ENCODE measurements around the gene TSPY10. TPM values are rescaled to one million over a fixed set of nuclear protein-coding genes. Genes with fewer than 3 reads are reported as not detected.
"Not testable (repeated sequence)": the region's sequence is repeated elsewhere in the genome, so short reads cannot be mapped to it uniquely, and the experiment has no call there.

Gene TSPY10, protein sequence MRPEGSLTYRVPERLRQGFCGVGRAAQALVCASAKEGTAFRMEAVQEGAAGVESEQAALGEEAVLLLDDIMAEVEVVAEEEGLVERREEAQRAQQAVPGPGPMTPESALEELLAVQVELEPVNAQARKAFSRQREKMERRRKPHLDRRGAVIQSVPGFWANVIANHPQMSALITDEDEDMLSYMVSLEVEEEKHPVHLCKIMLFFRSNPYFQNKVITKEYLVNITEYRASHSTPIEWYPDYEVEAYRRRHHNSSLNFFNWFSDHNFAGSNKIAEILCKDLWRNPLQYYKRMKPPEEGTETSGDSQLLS
- not detected for total RNA-seq

GRCh38 chrY:9527580-9527979 lies at the start of gene TSPY10:
Gene TSPY10, plus strand, starts transcription at chrY:9527880. Its CDS starts 46 bp downstream, at chrY:9527926.
- CTCF ChIA-PET; POLR2A ChIA-PET; H3K36me3 Mint-ChIP-seq (ENCODE audit: low read depth); H3K9me3 Mint-ChIP-seq (ENCODE audit: insufficient read depth); H3K4me3 Mint-ChIP-seq; DNase-seq; H3K4me1 Mint-ChIP-seq (ENCODE audit: low read depth); H3K27me3 Mint-ChIP-seq (ENCODE audit: low read depth); H3K27ac Mint-ChIP-seq; ATAC-seq: not testable (repeated sequence)

DNA sequence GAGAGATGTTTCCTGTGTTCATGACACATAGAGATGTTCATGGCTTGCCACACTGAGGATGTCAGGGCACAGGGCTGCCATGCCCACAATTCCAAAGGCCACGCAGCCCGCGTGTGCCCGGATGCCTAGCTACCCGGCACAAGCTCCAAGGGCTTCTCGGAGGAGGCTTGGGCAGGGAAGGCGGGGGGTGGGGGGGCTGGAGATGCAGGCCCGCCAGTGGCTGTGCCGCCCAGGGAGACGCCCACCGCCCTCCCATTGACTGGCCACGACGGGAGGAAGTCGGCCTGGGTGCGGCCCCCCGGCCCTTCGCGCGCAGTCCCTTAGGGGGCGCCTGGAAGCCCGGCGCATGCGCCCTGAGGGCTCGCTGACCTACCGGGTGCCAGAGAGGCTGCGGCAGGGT lies 40.7 kb upstream of the TSPY10 start, which contains the start of gene TSPY9:
TSS of gene TSPY9 (plus strand) at position 301 of the 400 bp plus-strand sequence. CDS start at position 347, 46 bp downstream.
- DNase-seq; ATAC-seq; CTCF ChIA-PET; H3K4me1 Mint-ChIP-seq (ENCODE audit: low read depth); H3K4me3 Mint-ChIP-seq; H3K27ac Mint-ChIP-seq; H3K27me3 Mint-ChIP-seq (ENCODE audit: low read depth); H3K36me3 Mint-ChIP-seq (ENCODE audit: low read depth); H3K9me3 Mint-ChIP-seq (ENCODE audit: insufficient read depth); POLR2A ChIA-PET: not testable (repeated sequence)

- DNase-seq; H3K27ac Mint-ChIP-seq; H3K27me3 Mint-ChIP-seq (ENCODE audit: low read depth); H3K4me1 Mint-ChIP-seq (ENCODE audit: low read depth); POLR2A ChIA-PET; CTCF ChIA-PET; H3K9me3 Mint-ChIP-seq (ENCODE audit: insufficient read depth); ATAC-seq; H3K4me3 Mint-ChIP-seq; H3K36me3 Mint-ChIP-seq (ENCODE audit: low read depth): not testable (repeated sequence)
Measured at GRCh38 chrY:9504396-9504795, 23.3 kb upstream of the TSPY10 start.

DNA sequence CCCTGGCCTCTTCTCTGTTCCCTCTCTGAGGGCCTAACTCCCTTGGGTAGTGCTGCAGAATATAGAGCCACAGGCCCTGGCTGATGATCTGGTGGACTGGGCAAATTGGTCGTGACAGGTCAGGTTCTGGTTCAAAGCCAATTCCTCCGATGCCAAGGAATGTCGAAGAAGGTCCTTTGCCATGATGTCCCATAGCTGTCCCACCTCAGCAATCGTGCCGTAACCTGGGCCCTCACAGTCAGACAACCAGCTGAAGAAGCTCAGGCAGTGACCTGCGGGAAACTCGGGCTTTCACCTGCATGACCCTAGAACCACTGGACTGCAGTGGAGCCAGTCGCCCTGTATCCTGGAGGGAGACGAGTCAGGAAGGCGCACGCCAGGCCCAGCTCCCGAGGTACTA lies 11.4 kb upstream of the TSPY10 start:
- H3K4me1 Mint-ChIP-seq (ENCODE audit: low read depth); DNase-seq; CTCF ChIA-PET; H3K4me3 Mint-ChIP-seq; H3K36me3 Mint-ChIP-seq (ENCODE audit: low read depth); ATAC-seq; POLR2A ChIA-PET; H3K27ac Mint-ChIP-seq; H3K9me3 Mint-ChIP-seq (ENCODE audit: insufficient read depth); H3K27me3 Mint-ChIP-seq (ENCODE audit: low read depth): not testable (repeated sequence)

Other genes with a start within 250 kb of the TSPY10 start
- gene TSPY4, start 190.4 kb upstream of the TSPY10 start, total RNA-seq = not detected
- not detected for gene TSPY8, start 170.1 kb upstream of the TSPY10 start, total RNA-seq
- gene TSPY3, start 129.5 kb upstream of the TSPY10 start, total RNA-seq = not detected
- not detected for gene TSPY1, start 60.9 kb upstream of the TSPY10 start, total RNA-seq
- not detected for gene TSPY9, start 40.6 kb upstream of the TSPY10 start, total RNA-seq

All from activated CD8-positive, alpha-beta T cell treated with anti-CD3 and anti-CD28 coated beads, Interleukin-2, amount 10 ng/mL, durations not matched to agents 7 days and 5 days (primary cell).